NCI-H82 treated with DMSO at 0.1 percent for 48 hours (cell line): Measurements from ENCODE around the gene FAM200A.
"Not testable (repeated sequence)": the region's sequence is repeated elsewhere in the genome, so short reads cannot be mapped to it uniquely, and the experiment has no call there.

Experiments
- DNase-seq: peaks from one replicate; lab custom pipeline; 2025; ENCODE audit not compliant: unreplicated experiment; lab: John Stamatoyannopoulos, UW

FAM200A gene

GRCh38 chr7:99504603-99505323, 47.2 kb downstream of the FAM200A start, which contains the start of gene ZKSCAN5:
TSS of gene ZKSCAN5 (plus strand) at chr7:99504662. CDS start at chr7:99506045, 1,383 bp downstream.
- peak; percentile 94 for DNase-seq

GRCh38 chr7:99504281-99504602, 47.7 kb downstream of the FAM200A start:
- DNase-seq, result no peak

GRCh38 chr7:99501236-99501635, 50.7 kb downstream of the FAM200A start:
- DNase-seq, result not testable (repeated sequence)

- DNase-seq, result no peak
Observed at GRCh38 chr7:99500637-99501009, 51.3 kb downstream of the FAM200A start.

- DNase-seq, result peak; percentile 74
Observed at GRCh38 chr7:99499721-99500636, 51.9 kb downstream of the FAM200A start, which contains the start of gene ZNF394. TSS of gene ZNF394 (minus strand) at chr7:99500281. CDS start at chr7:99500093, 188 bp downstream.

- DNase-seq, result no peak
Observed at GRCh38 chr7:99499371-99499720, 52.6 kb downstream of the FAM200A start.

- DNase-seq, result no peak
Observed at GRCh38 chr7:99498546-99498944, 53.4 kb downstream of the FAM200A start.

- DNase-seq, result no peak
Observed at GRCh38 chr7:99497766-99498545, 54.0 kb downstream of the FAM200A start.
